ENCODE data around the gene HCK.

DNA sequence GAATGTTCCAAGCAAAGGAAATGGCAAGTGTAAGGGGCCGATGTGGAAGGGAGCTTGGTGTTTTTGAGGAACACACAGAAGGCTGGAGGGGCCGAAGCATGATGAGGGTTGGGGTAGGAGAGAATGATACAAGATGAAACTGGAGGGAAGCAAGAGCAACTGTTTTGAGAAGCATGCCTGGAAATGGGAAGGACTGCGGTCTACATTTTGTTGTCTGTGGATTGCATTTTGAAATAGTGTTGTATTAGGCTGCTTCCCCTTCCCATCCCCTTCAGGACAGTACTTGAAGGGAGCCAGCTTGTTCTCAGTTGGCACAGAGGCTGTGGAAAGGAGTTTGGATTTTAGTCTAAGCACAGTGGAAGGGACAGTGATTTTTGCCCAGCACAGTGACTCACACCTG is 59.7 kb downstream of the HCK start:
- TF ChIP-seq, protein P1, sequence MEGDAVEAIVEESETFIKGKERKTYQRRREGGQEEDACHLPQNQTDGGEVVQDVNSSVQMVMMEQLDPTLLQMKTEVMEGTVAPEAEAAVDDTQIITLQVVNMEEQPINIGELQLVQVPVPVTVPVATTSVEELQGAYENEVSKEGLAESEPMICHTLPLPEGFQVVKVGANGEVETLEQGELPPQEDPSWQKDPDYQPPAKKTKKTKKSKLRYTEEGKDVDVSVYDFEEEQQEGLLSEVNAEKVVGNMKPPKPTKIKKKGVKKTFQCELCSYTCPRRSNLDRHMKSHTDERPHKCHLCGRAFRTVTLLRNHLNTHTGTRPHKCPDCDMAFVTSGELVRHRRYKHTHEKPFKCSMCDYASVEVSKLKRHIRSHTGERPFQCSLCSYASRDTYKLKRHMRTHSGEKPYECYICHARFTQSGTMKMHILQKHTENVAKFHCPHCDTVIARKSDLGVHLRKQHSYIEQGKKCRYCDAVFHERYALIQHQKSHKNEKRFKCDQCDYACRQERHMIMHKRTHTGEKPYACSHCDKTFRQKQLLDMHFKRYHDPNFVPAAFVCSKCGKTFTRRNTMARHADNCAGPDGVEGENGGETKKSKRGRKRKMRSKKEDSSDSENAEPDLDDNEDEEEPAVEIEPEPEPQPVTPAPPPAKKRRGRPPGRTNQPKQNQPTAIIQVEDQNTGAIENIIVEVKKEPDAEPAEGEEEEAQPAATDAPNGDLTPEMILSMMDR (conservative IDR thresholded peaks at IDR 0.05): no peak
- TF ChIP-seq ZFX (IDR thresholded peaks at IDR 0.05): no peak

All from C4-2B (cell line).